ENCODE results near the gene MCHR1. TPM values are rescaled to one million over a fixed set of nuclear protein-coding genes. Genes with fewer than 3 reads are reported as not detected.
"Not testable (repeated sequence)": the region's sequence is repeated elsewhere in the genome, so short reads cannot be mapped to it uniquely, and the experiment has no call there.

The MCHR1 gene
- total and polyA plus RNA-seq, 3 donors from 2014 or later = 0.42 to 0.62 (median 0.47) TPM

DNA sequence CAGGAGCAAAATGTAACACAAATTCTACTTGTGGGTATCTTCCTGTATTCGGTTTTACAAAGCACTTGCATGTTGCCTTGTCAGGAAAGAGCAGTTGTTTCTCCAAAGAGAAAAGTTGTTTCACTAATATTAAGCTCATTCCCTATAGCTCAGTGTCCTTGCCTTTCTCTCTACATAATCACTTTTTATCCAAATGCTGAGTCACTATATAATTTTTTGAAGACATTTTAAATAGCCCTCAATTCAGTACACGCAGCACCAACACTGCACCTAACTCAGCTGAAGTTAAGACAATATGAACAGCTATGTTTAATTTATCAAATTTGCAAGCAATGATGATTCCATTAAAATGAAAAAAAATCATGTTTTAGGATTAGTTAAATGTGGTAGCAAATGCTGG, 28.2 kb upstream of the MCHR1 start:
- Histone ChIP-seq H3K36me3 (ENCODE audit: low read depth, missing control alignments) (no peaks in the 10 kb centered on the region), H3K27ac (peak overlapping the region; percentile 97 to 98), H3K4me1 (peaks cover 30% of the 10 kb centered on the region), H3K4me3 (peak overlapping the region in 1 of 2 donors; percentile 76), H3K9me3 (no peaks in the 10 kb centered on the region), H3K27me3 (no peaks in the 10 kb centered on the region)
- TF ChIP-seq, protein P1, sequence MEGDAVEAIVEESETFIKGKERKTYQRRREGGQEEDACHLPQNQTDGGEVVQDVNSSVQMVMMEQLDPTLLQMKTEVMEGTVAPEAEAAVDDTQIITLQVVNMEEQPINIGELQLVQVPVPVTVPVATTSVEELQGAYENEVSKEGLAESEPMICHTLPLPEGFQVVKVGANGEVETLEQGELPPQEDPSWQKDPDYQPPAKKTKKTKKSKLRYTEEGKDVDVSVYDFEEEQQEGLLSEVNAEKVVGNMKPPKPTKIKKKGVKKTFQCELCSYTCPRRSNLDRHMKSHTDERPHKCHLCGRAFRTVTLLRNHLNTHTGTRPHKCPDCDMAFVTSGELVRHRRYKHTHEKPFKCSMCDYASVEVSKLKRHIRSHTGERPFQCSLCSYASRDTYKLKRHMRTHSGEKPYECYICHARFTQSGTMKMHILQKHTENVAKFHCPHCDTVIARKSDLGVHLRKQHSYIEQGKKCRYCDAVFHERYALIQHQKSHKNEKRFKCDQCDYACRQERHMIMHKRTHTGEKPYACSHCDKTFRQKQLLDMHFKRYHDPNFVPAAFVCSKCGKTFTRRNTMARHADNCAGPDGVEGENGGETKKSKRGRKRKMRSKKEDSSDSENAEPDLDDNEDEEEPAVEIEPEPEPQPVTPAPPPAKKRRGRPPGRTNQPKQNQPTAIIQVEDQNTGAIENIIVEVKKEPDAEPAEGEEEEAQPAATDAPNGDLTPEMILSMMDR (IDR thresholded peaks at IDR 0.05) = no peak
- TF ChIP-seq POLR2A (IDR thresholded peaks at IDR 0.05) = no peak
- no peak for DNase-seq
- WGBS, 2 donors = 32 to 36% methylated on average over 2 of the region's 2 CpGs
- intact Hi-C loops (cut with DNase I; ENCODE audit: low total_unique reads) = no loop called here

DNA sequence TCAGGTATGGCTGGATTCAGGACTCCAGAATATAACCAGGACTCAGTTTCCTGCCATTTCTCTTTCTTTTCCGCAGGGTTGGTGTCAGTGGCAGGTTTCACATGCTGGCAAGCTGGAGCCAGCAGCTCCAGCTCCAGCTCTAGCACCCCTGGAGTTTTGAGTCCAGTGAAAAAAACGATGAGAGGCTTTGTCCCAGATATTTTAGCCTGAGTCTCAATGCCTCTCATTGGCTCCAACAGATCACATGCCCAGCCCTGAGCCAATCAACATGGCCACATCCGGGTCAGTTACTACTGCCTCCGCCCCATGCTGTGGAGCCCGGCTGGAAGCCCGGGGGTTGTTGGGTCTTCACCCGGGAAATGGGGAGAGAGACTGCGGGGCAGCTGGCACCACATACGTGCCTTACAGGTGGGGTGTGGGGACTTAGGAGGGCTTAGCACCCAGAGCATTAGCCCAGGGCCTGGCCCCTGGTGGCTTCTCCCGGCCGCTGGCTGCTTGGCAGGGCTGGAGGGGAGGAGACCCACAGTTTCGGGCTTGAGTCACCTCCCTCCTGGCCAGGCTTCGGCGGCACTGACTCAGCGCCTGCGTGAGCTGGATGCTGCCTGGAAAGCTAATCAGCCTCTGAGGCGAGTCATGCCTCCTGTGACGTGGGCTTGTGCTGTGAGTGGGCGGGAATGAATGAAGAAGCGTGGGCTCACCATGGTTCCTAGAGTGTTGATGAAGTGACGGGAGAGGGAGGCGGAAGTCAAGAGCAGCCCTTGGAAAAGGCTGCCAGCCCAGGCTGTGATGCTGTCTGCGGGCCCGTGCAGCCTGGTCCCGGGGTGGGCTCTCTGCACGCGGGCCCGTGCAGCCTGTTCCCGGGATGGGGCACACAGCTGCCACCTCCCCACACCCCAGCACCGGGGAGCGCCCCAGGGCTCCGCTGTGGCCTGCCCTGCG, 27.5 kb upstream of the MCHR1 start:
- Histone ChIP-seq H3K4me3 (peak overlapping the region; percentile 74 to 76), H3K27me3 (no peaks in the 10 kb centered on the region), H3K4me1 (peaks cover 30% of the 10 kb centered on the region), H3K36me3 (ENCODE audit: low read depth, missing control alignments) (no peaks in the 10 kb centered on the region), H3K27ac (peak overlapping the region; percentile 97 to 98), H3K9me3 (no peaks in the 10 kb centered on the region)
- WGBS, 2 donors = 11 to 20% methylated on average over 8 to 33 of the region's 33 CpGs
- peak; percentile 97 for DNase-seq
- TF ChIP-seq, protein P1 (IDR thresholded peaks at IDR 0.05) = peak in 1 of 3 experiments; percentile 13
- TF ChIP-seq POLR2A (IDR thresholded peaks at IDR 0.05) = no peak
- intact Hi-C loops (cut with DNase I; ENCODE audit: low total_unique reads) = no loop called here

DNA sequence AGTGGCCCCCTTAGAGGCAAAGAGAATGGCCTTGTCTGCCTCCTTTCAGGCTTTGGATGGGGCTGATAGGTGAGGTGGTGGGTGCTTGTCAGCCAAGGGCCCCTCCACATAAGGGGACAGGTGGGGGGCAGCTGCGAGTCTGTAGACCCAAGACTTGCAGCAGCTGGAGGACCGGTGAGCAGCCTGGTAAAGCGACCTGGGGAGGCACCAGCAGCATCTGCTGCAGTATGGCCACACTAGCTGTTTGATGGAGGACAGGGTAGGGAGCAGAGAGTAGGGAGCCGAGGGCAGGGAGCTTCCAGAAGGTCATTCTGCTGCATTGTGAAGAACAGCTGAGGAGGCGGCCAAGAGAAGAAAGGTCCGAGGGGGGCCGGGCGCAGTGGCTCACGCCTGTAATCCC, 25.9 kb upstream of the MCHR1 start:
- Histone ChIP-seq H3K36me3 (ENCODE audit: low read depth, missing control alignments) (no peaks in the 10 kb centered on the region), H3K9me3 (no peaks in the 10 kb centered on the region)
- 83 to 90% methylated on average over 9 of the region's 9 CpGs for WGBS, 2 donors

DNA sequence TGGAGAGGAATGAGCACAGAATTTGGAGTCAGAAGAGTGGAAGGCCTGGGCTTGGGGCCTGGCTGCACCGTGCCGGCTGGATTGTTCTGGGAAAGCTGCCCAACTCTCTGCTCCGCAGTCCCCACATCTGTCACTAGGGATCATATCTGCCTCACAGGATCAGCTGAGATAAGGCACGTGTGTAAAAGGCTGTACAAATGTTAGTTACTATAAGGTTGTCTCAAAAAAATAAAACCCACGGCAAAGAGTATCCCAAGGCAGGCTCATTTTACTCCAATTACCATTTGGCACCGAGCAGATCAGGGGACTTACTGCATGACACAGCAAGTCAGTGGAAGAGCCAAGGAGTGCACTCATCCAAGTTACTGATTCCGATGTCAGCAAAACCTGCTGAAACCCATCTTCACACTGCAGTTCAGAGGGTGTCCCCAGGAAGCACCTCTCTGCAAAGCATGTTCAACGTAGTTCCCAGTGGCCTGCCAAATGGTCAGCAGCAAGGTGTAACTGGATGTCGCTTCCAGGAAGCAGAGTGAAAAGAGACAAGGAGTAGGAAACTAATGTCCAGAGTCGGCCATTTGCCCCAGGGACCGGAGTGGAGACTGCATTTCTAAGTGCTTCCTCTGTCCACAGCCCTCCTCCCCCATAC, 24.6 kb upstream of the MCHR1 start:
- intact Hi-C loops (cut with DNase I; ENCODE audit: low total_unique reads) = no loop called here

More for the DNA sequence above, 25.9 kb upstream of the MCHR1 start:
- no peaks in the 10 kb centered on the region for H3K27me3 ChIP-seq
- H3K4me1 ChIP-seq = peaks cover 30% of the 10 kb centered on the region
- intact Hi-C loops (cut with DNase I; ENCODE audit: low total_unique reads) = no loop called here
- DNase-seq = no peak
- no peak overlapping the region for H3K4me3 ChIP-seq
- TF ChIP-seq POLR2A (IDR thresholded peaks at IDR 0.05) = no peak
- TF ChIP-seq, protein P1 (IDR thresholded peaks at IDR 0.05) = no peak
- H3K27ac ChIP-seq = peak overlapping the region in 1 of 2 donors; percentile 98

DNA sequence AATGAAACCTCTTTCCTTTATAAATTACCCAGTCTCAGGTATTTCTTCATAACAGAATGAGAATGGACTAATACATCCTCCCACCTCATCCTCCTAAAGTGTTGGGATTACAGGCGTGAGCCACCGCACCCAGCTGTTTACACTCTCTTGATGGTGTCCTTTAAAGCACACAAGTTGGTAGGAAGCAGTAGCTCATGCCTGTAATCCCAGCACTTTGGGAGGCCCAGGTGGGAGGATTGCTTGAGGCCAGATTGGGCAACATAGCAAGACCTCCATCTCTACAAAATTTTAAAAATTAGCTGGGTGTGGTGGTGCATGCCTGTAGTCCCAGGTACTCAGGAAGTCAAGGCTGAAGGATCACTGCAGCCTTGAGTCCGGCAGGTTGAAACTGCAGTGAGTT, 23.3 kb upstream of the MCHR1 start:
- H3K27ac ChIP-seq; H3K27me3 ChIP-seq; H3K9me3 ChIP-seq; H3K36me3 ChIP-seq (ENCODE audit: low read depth, missing control alignments); H3K4me3 ChIP-seq; DNase-seq; intact Hi-C loops (cut with DNase I; ENCODE audit: low total_unique reads): not testable (repeated sequence)
- 92 to 95% methylated on average over 3 of the region's 3 CpGs for WGBS, 2 donors
- H3K4me1 ChIP-seq = peaks cover 30% of the 10 kb centered on the region

More for the DNA sequence above, 24.6 kb upstream of the MCHR1 start:
- peaks cover 30% of the 10 kb centered on the region for H3K4me1 ChIP-seq
- TF ChIP-seq, protein P1 (IDR thresholded peaks at IDR 0.05) = no peak
- TF ChIP-seq POLR2A (IDR thresholded peaks at IDR 0.05) = no peak
- peak overlapping the region; percentile 59 to 82 for H3K27ac ChIP-seq
- peak; percentile 70 for DNase-seq
- no peak overlapping the region for H3K4me3 ChIP-seq
- WGBS, 2 donors = 28 to 49% methylated on average over 11 of the region's 11 CpGs
- no peaks in the 10 kb centered on the region for H3K36me3 ChIP-seq (ENCODE audit: low read depth, missing control alignments)
- H3K9me3 ChIP-seq = no peaks in the 10 kb centered on the region
- no peaks in the 10 kb centered on the region for H3K27me3 ChIP-seq

DNA sequence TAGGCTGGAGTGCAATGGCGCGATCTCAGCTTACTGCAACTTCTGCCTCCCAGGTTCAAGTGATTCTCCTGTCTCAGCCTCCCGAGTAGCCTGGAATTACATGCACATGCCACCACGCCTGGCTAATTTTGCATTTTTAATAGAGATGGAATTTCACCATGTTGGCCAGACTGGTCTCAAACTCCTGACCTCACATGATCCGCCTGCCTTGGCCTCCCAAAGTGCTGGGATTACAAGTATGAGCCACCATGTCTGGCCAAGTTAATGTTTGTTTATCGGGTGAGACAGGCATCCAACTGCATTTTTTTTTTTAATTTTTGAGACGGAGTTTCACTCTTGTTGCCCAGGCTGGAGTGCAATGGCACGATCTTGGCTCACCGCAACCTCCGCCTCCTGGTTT, 22.6 kb upstream of the MCHR1 start:
- DNase-seq; intact Hi-C loops (cut with DNase I; ENCODE audit: low total_unique reads); H3K27ac ChIP-seq; H3K9me3 ChIP-seq; H3K27me3 ChIP-seq; H3K36me3 ChIP-seq (ENCODE audit: low read depth, missing control alignments); H3K4me3 ChIP-seq: not testable (repeated sequence)
- H3K4me1 ChIP-seq = peaks cover 23% of the 10 kb centered on the region
- WGBS, 2 donors = 92 to 97% methylated on average over 10 of the region's 10 CpGs
